AG08395 (cell line): ENCODE results near the gene GMPR2.

Source experiments
- DNase-seq: peaks from one replicate; pipeline ENCODE4 v3.0.0; 2012; ENCODE audit warnings: mixed read lengths, low spot score

The GMPR2 gene

DNA sequence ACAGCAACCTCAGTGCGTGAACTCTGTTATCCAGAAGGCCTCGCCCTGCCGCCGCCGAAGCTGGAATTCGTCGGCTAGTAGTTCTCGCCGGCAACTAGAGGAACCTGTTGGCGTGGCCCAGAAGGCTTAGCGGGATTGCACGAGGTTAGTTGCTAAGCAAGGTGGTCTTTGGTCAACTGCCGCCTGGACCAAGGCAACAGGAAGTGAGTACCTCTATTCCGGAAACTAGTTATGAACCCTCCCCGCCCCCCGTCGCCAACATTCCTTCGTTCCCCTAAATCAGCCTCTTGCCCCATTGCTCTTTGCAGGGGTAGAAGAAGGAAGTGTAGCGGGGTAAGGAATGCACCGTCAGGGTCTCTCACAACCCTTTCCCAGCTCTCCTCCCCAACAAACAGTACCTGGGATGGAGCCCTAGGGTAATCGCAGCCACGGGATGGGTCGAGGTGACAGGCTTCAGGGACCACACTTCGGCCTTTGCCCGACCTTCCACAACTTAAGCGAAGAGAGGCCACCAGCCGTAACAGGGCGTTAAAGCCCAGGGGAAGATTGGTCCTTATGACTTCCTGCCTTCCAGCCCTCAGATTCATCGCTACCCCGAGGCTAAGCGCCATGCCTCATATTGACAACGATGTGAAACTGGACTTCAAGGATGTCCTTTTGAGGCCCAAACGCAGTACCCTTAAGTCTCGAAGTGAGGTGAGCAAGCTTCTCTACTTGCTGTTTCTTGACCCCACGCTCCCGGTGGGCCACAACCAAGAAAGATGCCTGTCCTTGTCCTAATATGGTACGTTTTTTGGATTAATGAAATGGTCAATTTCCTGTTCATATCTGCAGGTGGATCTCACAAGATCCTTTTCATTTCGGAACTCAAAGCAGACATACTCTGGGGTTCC lies at the start of gene GMPR2:
TSS of gene GMPR2 (plus strand) at position 285 of the 893 bp plus-strand sequence. CDS start at position 610, 325 bp downstream.
- no peak for DNase-seq

DNA sequence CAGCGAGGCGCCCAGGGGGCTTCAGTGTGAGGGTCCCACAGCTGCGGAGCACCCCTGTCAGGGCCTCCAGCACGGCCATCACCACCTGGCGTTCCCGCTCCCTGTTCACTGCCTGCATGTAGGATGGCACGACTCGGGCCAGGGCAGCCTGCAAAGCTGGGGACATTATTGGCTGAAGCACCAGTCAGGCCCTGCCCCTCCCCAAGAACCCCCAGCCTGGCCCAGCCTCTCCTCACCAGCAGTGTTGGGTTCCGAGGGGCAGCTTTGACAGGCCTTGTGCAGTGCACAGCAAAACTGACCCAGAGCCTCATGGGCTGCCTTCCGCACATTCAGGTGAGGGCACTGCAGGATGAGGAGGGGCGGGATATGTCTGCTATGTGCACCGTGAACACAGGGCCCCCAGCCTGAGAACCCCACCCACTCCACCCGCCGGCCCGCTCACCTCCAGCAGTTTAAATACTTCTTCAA lies 49.7 kb upstream of the GMPR2 start:
- DNase-seq = no peak

DNA sequence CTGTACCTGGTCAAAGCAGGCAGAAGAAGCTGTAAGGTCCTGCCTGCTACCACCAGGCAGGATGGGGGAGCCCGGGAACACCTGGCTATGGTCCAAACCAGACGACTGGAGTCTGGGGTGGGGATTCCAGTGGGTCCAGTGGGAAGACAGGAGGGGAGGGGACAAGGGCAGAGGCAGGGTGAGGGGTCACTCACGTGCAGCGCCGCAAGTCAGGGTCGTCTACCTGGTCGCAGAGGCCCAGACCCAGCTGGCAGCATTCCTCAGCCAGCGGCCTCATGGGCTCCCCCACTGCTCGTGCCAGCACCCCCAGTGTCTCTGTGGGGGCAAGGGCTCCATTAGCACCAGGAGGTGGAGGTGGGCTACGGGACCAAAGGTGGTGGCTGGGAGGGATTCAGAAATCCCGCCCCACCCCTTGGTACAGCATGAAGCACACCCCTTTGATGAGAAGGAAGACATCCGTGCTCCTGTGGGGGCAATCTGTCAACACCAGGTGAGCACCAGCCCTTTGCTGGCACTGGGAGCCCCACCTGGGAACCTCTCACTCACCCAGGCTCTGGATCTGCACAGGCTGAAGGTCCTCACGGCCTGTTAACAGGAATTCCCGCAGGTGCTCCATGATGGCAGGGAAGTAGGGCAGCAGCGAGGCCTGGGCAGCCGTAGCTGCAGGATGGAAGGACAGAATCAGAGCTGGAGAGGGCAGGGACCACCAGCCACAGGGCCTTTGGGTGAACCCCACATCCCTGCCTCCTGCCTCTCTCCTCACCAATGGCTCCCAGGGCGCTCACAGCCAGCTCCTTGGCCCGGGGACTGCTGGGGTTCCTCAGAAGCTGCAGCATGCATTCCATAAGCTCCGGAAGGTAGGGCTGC lies 48.4 kb upstream of the GMPR2 start:
- no peak for DNase-seq

DNA sequence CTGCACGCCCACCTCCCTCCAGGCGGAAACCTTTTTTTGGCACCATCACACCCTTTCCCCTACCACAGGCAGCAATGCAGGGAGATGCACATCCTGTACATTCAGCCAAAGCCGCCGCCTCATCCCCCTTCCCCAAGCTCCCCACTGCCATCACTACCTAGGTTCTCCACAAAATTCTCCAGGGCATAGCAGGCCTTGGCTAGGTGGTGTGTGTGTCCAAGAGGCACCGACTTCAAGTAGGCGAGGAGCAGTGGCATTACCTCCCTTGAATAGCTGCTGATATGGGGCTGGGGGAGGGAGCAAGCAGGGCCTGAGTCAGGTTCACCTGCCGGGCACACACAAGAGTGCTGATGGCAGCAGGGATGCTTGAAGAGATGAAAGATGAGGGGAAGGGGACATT lies 47.7 kb upstream of the GMPR2 start:
- no peak for DNase-seq

DNA sequence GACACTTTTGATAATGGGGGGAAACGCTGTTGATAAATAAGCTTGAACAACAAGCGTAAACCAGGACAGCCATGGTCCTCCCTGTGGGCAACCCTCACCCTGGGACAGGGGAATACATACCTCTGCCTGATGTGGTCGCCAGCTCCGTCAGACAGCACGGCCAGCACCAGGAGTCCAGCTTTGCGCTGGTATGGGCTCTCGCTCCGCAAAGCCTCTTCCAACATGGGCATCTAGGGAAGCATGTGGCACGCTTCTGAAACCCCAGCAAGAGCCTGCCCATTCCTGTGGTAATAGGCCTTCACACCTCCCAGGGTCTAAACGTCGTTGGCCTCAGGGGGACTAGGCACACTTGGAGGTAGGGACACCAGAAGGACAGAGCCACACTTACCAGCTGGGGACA lies 47.0 kb upstream of the GMPR2 start:
- DNase-seq = no peak

DNA sequence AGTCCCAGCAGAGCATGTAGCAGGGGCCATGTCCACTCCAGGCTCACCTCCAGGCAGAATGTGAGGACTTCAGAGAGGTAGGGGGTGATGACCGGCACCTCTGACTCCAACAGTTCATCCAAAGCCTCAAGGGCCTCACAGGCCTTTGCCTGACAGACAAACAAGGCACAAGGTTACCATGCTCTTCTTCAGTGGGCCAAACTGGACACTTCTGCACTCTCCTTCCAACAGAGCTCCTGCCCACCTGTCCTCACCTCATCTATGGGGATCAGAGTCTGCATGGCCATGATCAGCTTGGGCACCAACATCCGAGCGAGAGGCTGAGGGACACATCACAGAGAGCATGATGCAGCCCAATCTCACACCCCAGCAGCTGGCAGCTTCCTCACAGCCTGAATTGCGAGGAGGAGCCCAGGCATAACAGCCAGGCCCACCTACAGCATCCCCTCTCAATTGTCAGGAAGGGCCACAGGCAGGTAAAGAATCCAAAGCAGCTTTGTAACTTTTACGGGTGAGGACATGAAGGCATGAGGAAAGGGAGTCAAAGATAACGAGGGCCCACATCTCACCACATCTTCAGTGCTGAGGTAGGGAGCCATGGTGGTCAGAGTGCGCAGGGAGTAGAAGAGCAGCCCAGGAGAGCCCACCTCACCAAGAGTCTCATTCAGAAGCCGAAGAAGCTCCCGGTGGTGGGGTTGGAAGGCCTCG lies 45.7 kb upstream of the GMPR2 start:
- no peak for DNase-seq

DNA sequence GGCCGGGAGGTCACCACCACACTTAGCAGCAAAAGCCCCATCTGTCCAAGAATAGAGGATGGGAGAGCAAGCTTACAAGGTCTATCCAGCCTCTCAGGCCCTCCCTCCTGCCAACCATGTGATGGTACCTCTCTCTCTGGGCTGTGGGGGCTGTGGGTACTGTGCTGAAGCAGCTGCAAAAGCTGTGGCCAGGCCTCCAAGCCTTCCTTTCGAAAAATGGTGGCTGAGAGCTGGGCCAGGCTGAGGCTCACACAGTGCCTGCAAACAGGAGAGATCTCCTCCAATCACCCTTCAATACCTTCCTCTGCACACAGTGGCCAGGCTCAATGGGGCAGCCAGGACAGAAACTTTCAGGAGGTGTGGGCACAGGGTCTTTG lies 45.2 kb upstream of the GMPR2 start:
- no peak for DNase-seq

DNA sequence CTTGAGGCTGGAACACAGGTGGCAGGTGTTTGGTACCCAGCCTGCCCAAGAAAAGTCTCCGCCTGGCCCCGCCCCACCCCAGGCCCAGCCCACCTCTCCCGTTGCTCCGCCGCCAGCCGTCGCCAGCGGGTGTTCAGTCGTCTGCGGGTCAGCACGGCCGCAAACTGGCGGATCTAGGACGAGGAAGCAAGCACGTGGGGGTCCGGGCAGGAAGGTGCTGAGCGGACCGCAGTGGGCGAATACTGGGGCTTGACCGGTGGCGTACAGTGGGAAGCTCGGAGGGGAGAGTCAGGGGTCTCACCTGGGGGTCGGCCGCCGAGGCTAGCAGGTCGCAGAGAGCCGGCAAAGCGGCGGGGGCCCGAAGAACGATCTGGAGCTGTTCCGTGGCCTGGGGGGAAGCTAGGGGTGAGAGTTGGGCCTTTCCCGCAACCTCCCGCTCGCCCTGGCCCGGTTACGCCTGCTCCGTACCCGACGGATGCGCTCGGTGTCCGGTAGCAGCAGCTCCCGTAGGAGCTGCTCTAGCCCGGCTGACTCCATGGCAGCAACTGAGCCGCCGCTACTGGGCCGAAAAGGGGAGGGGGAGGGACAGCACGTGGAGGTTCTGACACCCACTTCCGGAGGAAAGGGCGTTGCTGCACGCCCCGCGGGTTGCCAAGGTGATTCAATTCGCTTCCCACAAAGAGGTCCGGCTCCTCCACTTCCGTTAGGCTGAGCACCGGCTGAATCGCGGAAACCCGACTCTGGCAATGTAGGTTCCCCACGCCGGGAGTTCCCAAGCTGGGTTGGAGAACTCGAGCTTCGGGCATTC lies 44.3 kb upstream of the GMPR2 start, which contains the start of gene IPO4:
TSS of gene IPO4 (minus strand) at position 566 of the 808 bp plus-strand sequence. CDS start at position 537, 29 bp downstream.
- DNase-seq = peak; percentile 99

DNA sequence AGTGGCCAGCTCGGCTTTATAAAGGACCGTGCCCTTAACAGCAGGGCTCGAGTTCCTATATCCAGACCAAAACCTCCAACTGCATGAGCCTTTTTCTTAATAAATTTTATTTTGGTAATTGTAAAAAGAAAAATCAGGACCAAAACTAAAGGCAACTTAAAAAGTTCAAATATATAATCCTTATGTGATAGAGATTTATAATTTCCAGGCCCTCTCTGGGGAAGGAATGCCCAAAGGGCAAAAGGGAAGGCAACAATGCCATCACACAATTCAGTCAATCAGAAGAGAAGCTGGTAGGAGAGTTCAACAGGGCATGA lies 43.7 kb upstream of the GMPR2 start:
- DNase-seq = no peak

DNA sequence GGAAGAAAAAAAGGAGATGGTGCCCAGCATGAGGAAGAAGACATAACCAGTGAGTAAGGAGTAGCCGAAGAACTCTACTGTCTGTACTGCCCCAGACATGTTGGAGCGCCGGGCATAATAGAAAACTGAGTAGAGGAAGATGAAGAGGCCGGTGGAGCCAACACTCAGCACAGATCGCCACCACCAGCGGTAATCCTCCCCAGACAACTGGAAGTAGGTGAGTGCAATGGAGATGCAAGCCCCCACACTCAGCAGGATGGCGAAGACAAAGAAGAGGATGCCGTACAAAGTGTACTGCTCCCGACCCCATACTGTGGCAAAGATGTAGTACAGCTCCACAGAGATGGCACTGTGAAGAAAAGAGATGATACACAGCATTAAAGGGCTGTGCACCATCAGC lies 43.3 kb upstream of the GMPR2 start:
- no peak for DNase-seq

DNA sequence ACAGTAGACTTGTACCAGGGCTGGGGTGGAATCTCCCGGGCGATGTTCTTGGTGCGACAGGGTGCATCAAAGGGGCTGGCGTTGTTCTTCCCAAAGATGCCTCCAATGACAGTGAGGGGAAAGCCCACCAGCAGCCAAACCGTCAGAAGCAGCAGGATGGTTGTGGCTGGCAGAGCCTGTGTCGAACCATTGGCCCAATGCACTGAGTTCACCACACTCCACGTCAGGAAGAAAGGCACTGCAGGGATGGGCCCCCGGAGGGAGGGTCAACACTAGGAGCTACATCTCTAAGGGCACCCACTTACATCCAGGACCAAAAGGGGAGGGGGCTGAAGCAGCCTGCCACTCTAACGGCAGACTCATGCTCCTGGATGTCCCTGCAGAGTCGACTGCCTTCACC lies 42.3 kb upstream of the GMPR2 start:
- no peak for DNase-seq

DNA sequence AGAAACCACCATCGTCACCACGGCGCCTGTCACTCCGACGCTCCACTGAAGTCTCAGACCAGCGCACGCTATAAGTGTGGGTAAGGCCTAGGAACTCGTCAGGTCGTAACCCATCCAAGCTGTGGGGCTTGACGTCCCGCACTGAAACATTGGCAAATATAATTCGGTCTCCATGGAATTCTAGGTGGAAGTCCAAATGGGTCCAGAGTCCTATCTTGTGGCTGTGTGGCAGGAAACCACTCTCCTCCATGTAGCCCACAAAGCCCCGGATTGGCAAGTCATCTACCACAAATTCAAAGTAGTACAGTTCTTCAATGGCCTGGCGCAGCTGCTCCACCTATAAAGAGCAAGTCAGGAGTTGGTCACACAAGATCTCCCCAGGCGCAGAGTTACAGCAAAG lies 39.8 kb upstream of the GMPR2 start:
- no peak for DNase-seq

DNA sequence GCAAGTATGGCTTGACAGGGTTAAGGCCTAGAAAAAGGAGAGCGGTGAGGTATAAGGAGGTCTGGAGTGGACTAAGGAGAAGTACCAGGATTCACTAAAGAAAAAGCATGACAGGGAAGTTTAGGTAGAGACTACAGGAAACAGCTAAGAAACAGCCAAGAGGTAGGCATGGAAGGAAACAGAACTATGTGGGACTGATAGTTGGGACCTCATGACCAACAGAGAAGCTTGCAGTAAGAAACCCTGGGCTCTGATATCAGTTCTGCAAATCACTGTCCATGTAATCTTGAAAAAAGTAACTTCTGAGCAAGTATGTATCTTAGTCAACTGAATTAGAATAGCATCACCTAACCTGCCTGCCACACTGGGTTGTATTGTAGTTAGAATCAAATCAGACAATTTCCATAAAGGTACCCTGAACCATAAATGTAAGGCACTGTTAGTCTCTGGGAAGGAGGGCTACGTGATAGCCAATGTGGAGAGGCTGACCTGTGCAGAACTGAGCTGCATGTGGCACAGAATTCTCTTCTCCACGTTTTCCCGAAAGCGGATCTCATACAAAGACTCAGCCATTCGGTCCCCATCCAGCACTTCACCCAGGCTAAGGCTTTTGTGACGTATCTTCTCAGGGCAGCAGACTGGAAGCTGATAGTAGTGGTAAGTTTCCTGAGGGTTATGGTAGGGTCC lies 38.4 kb upstream of the GMPR2 start:
- no peak for DNase-seq

DNA sequence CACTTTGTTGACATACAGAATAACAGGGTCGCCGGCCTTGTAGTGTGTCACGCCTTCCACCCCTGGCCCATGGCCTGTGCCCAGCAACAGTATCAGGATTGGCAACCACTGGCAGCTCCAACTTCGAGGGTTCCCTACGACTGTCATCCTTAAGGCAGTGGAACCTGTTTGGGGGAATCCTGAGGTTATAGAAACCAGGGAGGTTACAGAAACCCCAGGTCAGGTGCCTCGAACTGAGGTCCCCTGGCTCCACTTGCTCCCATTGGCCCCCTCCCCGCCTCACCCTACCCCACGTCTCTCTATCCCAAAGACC lies 37.9 kb upstream of the GMPR2 start:
- DNase-seq = no peak

DNA sequence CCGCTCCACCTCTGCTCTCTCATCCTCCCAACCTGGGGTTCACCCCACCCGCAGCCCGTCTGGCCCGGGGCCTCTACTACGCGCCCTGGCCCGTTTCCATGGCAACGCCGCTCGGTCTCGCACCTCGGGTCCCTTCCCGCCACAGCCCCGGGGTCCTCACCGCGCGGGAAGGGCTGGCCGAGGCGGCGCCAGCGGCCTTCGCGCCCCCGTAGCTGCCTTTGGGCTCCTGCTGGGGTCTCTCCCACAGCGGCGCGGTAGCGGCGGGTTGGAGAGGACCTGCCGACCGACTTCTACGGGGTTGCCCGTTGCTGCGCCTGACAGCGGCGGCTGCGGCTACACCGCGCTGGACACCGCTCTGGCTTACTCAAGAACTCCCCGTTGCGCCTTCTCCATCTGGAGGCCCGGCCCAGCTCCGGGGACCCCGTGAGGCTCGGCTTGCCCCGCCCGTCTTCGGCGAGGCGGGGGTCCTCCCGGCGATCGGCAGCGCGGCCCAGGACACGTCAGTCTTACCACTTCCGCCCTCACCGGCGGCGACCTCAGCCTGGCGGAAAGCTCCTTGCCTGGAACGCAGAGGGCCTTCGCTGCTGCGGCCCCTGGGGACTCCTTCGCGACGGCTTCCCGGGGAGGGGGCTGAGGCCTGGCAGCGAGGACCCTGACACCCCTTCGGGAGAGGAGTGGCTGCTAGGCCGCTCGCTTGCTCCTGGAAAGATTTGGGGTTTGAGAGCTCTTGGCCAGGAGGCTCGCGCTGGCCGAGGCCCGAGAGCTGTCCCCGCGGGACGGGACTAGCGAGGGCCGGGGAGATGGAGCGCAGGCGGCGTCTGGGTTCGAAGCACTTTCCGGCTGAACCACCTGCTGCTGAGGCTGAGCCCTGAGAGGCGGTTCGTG lies 37.3 kb upstream of the GMPR2 start, which contains the start of gene TM9SF1:
TSS of gene TM9SF1 (minus strand) at position 256 of the 885 bp plus-strand sequence. CDS start 422 bp downstream, outside the sequence.
- DNase-seq = peak; percentile 91

DNA sequence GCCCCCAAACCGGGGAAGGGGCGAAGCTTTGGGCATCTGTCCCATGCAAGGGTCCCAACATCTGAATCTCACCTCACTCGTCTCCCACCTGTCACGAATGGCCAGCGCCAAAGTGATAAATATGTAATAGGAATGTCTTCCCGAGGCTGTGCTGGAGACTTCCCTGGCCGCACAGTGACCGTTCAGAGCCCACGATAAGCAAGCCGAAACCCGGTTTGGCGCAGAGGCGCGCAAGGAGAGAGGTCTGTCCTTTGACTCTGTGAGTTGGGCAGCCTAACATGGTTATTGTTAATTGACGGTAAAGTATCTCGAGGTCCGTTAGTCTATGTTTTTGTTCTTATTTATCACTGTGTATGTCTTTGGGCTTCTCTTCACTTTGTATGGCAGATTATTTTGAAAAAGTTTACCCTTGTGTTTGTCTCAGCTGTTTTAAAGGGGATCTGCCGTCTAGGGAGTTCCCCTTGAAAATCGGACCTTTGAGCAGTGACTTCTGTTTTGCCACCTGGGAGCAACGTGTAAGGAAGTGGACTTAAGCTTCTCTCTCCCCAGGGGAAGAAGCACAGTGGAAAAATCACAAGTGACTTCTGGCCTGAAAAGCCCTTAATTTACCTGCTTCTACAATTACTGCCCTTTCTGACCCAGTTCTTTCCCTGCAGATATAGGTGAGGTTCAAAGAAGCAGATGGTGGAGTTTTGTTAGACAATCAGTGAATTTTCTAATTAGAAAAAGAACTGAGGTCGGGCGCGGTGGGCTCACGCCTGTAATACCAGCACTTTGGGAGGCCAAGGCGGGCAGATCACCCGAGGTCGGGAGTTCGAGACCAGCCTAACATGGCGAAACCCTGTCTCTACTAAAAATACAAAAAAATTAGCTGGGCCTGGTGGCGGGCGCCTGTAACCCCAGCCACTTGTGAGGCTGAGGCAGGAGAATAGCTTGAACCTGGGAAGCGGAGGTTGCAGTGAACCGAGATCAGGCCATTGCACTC lies 36.4 kb upstream of the GMPR2 start:
- peak; percentile 34 for DNase-seq

DNA sequence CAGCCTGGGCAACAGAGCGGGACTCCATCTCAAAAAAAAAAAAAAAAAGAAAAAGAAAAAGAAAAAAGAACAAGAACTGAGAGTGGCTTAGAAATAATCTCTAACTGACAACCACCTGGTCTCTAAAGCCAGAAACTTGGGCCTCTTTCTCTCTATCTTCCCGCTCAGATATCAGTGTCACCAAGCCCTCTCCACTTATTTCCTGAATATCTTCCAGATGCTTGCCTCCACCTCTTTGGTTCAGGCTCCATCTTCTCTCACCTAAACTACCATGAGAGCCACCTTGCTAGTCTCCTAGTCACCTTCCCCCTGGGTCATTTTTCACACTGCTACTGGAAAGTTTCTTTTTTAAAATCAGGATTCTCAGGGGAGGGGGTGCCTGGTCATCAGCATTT lies 35.7 kb upstream of the GMPR2 start:
- no peak for DNase-seq

DNA sequence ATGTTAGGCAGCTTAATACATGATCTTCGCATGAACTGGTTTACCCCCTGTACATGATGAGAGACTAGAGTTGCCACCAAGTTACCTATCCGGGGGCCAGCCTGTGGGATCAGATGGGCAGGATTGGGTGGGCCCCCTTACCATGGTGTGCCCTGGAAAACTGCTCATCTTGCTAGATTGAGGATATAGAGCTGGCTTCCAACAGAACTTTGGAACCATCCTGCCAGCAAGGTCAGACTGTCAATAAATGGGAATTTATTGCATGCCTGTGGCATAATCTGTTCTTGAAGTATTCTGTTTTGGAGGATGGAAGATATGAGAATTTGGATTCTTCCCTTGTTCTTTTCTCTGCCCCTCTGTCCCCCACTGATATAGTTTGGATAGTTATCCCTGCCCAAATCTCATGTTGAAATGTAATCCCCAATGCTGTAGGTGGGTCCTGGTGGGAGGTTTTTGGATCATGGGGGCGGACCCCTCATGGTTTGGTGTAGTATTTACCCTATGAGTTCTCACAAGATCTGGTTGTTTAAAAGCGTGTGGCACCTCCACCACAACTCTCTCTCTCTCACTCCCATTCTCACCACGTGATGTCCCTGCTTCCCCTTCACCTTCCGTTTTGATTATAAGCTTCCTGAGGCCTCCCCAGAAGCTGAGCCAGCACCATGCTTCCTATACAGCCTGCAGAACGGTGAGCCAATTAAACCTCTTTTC lies 33.8 kb upstream of the GMPR2 start:
- no peak for DNase-seq
